HCT116 (cell line): ENCODE measurements around the gene ZNF445. TPM values are rescaled to one million over a fixed set of nuclear protein-coding genes. Genes with fewer than 3 reads are reported as not detected.

Experiments used
- ATAC-seq: fragments of 200-7000 bp; cut with Tn5 transposase; 2 replicates; pipeline ENCODE4 v1.9.1; 2020; ENCODE audit warnings: mild to moderate bottlenecking, moderate library complexity
- BruUV-seq: library from RNA; stranded (reverse); fragments of 400-500 nt; replicated peaks from 2 replicates; lab custom pipeline; 2021; lab: Mats Ljungman, UMichigan
- CTCF ChIA-PET: fragments of 300-600 bp; sonication (Branson Sonifier 250); formaldehyde crosslinking; loops from one replicate; lab custom pipeline; 2021; ENCODE audit warnings: antibody characterized with exemption; lab: Charles Lee
- POLR2A ChIA-PET: fragments of 300-600, 350-600 bp; sonication (Branson Sonifier 250); formaldehyde crosslinking; loops from one replicate; lab custom pipeline; 2021; ENCODE audit warnings: antibody characterized with exemption; lab: Charles Lee
- RAD21 ChIA-PET, 2 experiments: fragments of 300-600 bp; sonication (Branson Sonifier 250); formaldehyde crosslinking; loops; one replicate each; lab custom pipeline; 2023; ENCODE audit warnings: low total read pairs in 2 of 2; ENCODE audit not compliant: uncharacterized antibody in 2 of 2, unreplicated experiment in 2 of 2, low non-redundant PET in 1 of 2; lab: Charles Lee
- DNase-seq: peaks from one replicate; pipeline ENCODE4 v3.0.0-alpha.2; 2010; ENCODE audit warnings: low read depth, low spot score
- H2AFZ ChIP-seq: fragments of 200-600 bp; shearing (Covaris generic), sonication (generic); 2 replicates; pipeline ENCODE4 v1.6.1; 2017; ENCODE audit warnings: low read depth, mixed run types, mixed read lengths, antibody characterized with exemption, low read length; ENCODE audit not compliant: poor library complexity, severe bottlenecking
- H3K27ac ChIP-seq: 2 replicates; pipeline ENCODE4 v1.5.1; 2012; ENCODE audit warnings: low read depth, low read length
- H3K27me3 ChIP-seq: fragments of 200-600 bp; sonication (generic); 2 replicates; pipeline ENCODE4 v1.6.1; 2016; ENCODE audit warnings: mixed run types, low read length, mixed read lengths; ENCODE audit not compliant: insufficient read depth
- H3K36me3 ChIP-seq, 2 experiments: fragments of 200-500 bp in 1 of 2; fragments of 200-600 bp in 1 of 2; sonication (Bioruptor generic) in 1 of 2; sonication (generic) in 1 of 2; 2 replicates each; pipeline versions ENCODE4 v1.5.1 to v1.6.1; 2014 to 2016; ENCODE audit warnings: low read length in 2 of 2, inconsistent platforms in 1 of 2, mixed read lengths in 1 of 2, mixed run types in 1 of 2; ENCODE audit not compliant: insufficient read depth in 2 of 2, control insufficient read depth in 1 of 2
- H3K4me1 ChIP-seq, 2 experiments: fragments of 200-600 bp in 1 of 2; sonication (generic) in 1 of 2; 2 replicates each; pipeline versions ENCODE4 v1.5.1 to v1.6.1; 2012 to 2017; ENCODE audit warnings: low read length in 2 of 2, inconsistent platforms in 1 of 2, mild to moderate bottlenecking in 1 of 2, mixed read lengths in 1 of 2, mixed run types in 1 of 2, moderate library complexity in 1 of 2; ENCODE audit not compliant: insufficient read depth in 2 of 2, control insufficient read depth in 1 of 2
- H3K4me2 ChIP-seq: fragments of 200-600 bp; sonication (generic); 2 replicates; pipeline ENCODE4 v1.6.1; 2017; ENCODE audit warnings: mixed run types, low read length, mixed read lengths
- H3K4me3 ChIP-seq, 2 experiments: fragments of 200-600 bp in 1 of 2; sonication (generic) in 1 of 2; replicated peaks in 1 of 2; 2 replicates each; pipeline ENCODE4 v1.5.1; 2011 to 2016; ENCODE audit warnings: low read length in 2 of 2, control low read depth in 1 of 2, low read depth in 1 of 2, mild to moderate bottlenecking in 1 of 2, mixed read lengths in 1 of 2, mixed run types in 1 of 2
- H3K79me2 ChIP-seq: fragments of 200-600 bp; sonication (generic); 2 replicates; pipeline ENCODE4 v1.6.1; 2017; ENCODE audit warnings: mild to moderate bottlenecking, mixed run types, low read length, moderate library complexity, mixed read lengths; ENCODE audit not compliant: insufficient read depth
- H3K9ac ChIP-seq: fragments of 200-600 bp; sonication (generic); 2 replicates; pipeline ENCODE4 v1.6.1; 2016; ENCODE audit warnings: low read length, mixed read lengths
- H3K9me2 ChIP-seq: fragments of 200-600 bp; sonication (generic), shearing (Covaris generic); 2 replicates; pipeline ENCODE4 v1.6.1; 2017; ENCODE audit warnings: mixed run types, mild to moderate bottlenecking, moderate library complexity; ENCODE audit not compliant: insufficient read depth
- H3K9me3 ChIP-seq, 2 experiments: fragments of 200-500 bp in 1 of 2; fragments of 200-600 bp in 1 of 2; sonication (Bioruptor generic) in 1 of 2; sonication (generic) in 1 of 2; 2 replicates each; pipeline ENCODE4 v1.6.1; 2014 to 2017; ENCODE audit warnings: low read length in 2 of 2, mixed read lengths in 2 of 2, inconsistent platforms in 1 of 2, low read depth in 1 of 2, mild to moderate bottlenecking in 1 of 2, mixed run types in 1 of 2, moderate library complexity in 1 of 2; ENCODE audit not compliant: control insufficient read depth in 1 of 2, insufficient read depth in 1 of 2
- H4K20me1 ChIP-seq: fragments of 200-600 bp; sonication (generic), shearing (Covaris generic); 2 replicates; pipeline ENCODE4 v1.6.1; 2017; ENCODE audit warnings: mixed run types, mild to moderate bottlenecking, moderate library complexity; ENCODE audit not compliant: insufficient read depth
- CEBPB ChIP-seq: IDR thresholded peaks from 2 replicates; pipeline ENCODE4 v1.6.1; 2012; ENCODE audit warnings: low read depth
- EGR1 ChIP-seq: IDR thresholded peaks from 2 replicates; pipeline ENCODE4 v1.6.1; 2012; ENCODE audit warnings: low read depth
- ELF1 ChIP-seq: IDR thresholded peaks from 2 replicates; pipeline ENCODE4 v1.6.1; 2012; ENCODE audit warnings: low read depth, borderline replicate concordance
- EZH2 ChIP-seq: fragments of 200-600 bp; sonication (generic); IDR thresholded peaks from 2 replicates; pipeline ENCODE4 v1.6.1; 2017; ENCODE audit warnings: antibody characterized with exemption, mixed run types
- EZH2phosphoT487 ChIP-seq: fragments of 200-600 bp; IDR thresholded peaks from 2 replicates; pipeline ENCODE4 v1.6.1; 2018; ENCODE audit warnings: antibody characterized with exemption, borderline replicate concordance
- FOSL1 ChIP-seq: IDR thresholded peaks from 2 replicates; pipeline ENCODE4 v1.6.1; 2012; ENCODE audit warnings: low read depth
- JUND ChIP-seq: IDR thresholded peaks from 2 replicates; pipeline ENCODE4 v1.6.1; 2012
- POLR2A ChIP-seq: IDR thresholded peaks from 2 replicates; pipeline ENCODE4 v1.7.0; 2011; ENCODE audit warnings: borderline replicate concordance; ENCODE audit not compliant: insufficient read depth, insufficient read length; ENCODE audit errors: extremely low read depth
- POLR2AphosphoS5 ChIP-seq: IDR thresholded peaks from 2 replicates; pipeline ENCODE4 v1.6.1; 2011; ENCODE audit warnings: mild to moderate bottlenecking, low read depth, low read length, moderate library complexity
- RAD21 ChIP-seq: IDR thresholded peaks from 2 replicates; pipeline ENCODE4 v1.6.1; 2012; ENCODE audit warnings: low read depth, mild to moderate bottlenecking
- SP1 ChIP-seq: IDR thresholded peaks from 2 replicates; pipeline ENCODE4 v1.6.1; 2012; ENCODE audit warnings: low read depth
- SRF ChIP-seq: IDR thresholded peaks from 2 replicates; pipeline ENCODE4 v1.6.1; 2012; ENCODE audit warnings: low read depth
- TCF7L2 ChIP-seq: IDR thresholded peaks from 2 replicates; pipeline ENCODE4 v1.7.0; 2011; ENCODE audit warnings: borderline replicate concordance, inconsistent platforms; ENCODE audit not compliant: insufficient read depth, insufficient read length; ENCODE audit errors: extremely low read depth
- ZNF274 ChIP-seq: fragments of 200-500 bp; sonication (Bioruptor generic); IDR thresholded peaks from 2 replicates; pipeline ENCODE4 v1.6.1; 2014; ENCODE audit warnings: mild to moderate bottlenecking, low read depth, low read length, inconsistent platforms
- intact Hi-C: fragments of 100-400 bp; cut with micrococcal nuclease; formaldehyde crosslinking; loops from 2 replicates; pipeline ENCODE4 v1.10.0; 2022
- total RNA-seq: library from RNA; stranded (reverse); gene quantifications from one replicate; pipeline ENCODE4 v1.2.1, GENCODE V29; 2021; ENCODE audit not compliant: unreplicated experiment
- TF ChIP-seq, protein P1 (sequence below): IDR thresholded peaks from 2 replicates; pipeline ENCODE4 v1.6.1; 2012
- TF ChIP-seq, protein P2 (sequence below): IDR thresholded peaks from 2 replicates; pipeline ENCODE4 v1.6.1; 2012; ENCODE audit warnings: low read depth
- TF ChIP-seq, protein P3 (sequence below): IDR thresholded peaks from 2 replicates; pipeline ENCODE4 v1.6.1; 2011; ENCODE audit warnings: mild to moderate bottlenecking, low read length, moderate library complexity; ENCODE audit not compliant: insufficient replicate concordance; ENCODE audit errors: extremely low read depth
- TF ChIP-seq, protein P4 (sequence below): IDR thresholded peaks from 2 replicates; pipeline ENCODE4 v1.6.1; 2012
- TF ChIP-seq, protein P5 (sequence below), 3 experiments: fragments of 200-600 bp in 1 of 3; sonication (generic) in 1 of 3; IDR thresholded peaks in 2 of 3; conservative IDR thresholded peaks in 1 of 3; 2 replicates each; pipeline ENCODE4 v1.5.1; 2012 to 2017; ENCODE audit warnings: low read depth in 2 of 3, low read length in 2 of 3, antibody characterized with exemption in 1 of 3, borderline replicate concordance in 1 of 3, control low read depth in 1 of 3, mild to moderate bottlenecking in 1 of 3, mixed read lengths in 1 of 3, mixed run types in 1 of 3, moderate library complexity in 1 of 3; ENCODE audit not compliant: insufficient read depth in 1 of 3

Gene ZNF445
- total RNA-seq, 1 experiment from 2014 or later, result 19.9 TPM

DNA sequence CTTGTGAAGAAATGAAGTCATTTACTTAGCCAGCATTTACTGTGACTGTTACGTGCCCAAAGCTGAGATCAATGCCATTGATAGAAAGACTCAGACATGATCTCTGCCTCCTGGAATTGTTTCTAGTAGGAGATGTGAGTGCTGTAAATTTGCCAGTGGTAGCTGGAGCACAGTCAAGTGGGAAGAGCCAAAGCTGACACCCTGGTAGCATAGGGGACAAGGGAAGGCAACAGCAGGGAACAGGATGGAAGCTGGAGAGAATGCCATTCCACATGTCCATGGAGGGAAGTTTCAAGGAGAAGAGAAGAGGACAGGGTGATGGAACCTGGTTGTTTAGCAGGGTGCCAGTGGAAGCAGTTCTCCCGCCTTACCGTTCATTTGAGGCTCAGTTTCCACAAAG, 74.9 kb downstream of the ZNF445 start:
- Histone ChIP-seq H4K20me1 (no peaks in the 10 kb centered on the region), H3K27me3 (no peaks in the 10 kb centered on the region), H3K36me3 (no peaks in the 10 kb centered on the region; a peak in 1 of 4 replicates), H3K79me2 (no peaks in the 10 kb centered on the region), H2AFZ (no peak overlapping the region), H3K27ac (no peak overlapping the region), H3K4me2 (no peak overlapping the region), H3K4me3 (no peak overlapping the region), H3K4me1 (no peaks in the 10 kb centered on the region), H3K9ac (no peak overlapping the region), H3K9me2 (no peaks in the 10 kb centered on the region)
- ChIA-PET CTCF (no interaction called here), RAD21 (no interaction called here), POLR2A (no interaction called here)
- ATAC-seq, result no peak
- DNase-seq, result no peak
- BruUV-seq, result no TSS peak
- TF ChIP-seq, protein P1, sequence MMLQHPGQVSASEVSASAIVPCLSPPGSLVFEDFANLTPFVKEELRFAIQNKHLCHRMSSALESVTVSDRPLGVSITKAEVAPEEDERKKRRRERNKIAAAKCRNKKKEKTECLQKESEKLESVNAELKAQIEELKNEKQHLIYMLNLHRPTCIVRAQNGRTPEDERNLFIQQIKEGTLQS, result no peak
- TF ChIP-seq EZH2 (no peak), ELF1 (no peak), SP1 (no peak), POLR2AphosphoS5 (no peak), POLR2A (no peak), RAD21 (no peak), CEBPB (no peak), ZNF274 (no peak), JUND (no peak), EGR1 (no peak), SRF (no peak), TCF7L2 (no peak), EZH2phosphoT487 (no peak), FOSL1 (no peak)
- TF ChIP-seq, protein P2, sequence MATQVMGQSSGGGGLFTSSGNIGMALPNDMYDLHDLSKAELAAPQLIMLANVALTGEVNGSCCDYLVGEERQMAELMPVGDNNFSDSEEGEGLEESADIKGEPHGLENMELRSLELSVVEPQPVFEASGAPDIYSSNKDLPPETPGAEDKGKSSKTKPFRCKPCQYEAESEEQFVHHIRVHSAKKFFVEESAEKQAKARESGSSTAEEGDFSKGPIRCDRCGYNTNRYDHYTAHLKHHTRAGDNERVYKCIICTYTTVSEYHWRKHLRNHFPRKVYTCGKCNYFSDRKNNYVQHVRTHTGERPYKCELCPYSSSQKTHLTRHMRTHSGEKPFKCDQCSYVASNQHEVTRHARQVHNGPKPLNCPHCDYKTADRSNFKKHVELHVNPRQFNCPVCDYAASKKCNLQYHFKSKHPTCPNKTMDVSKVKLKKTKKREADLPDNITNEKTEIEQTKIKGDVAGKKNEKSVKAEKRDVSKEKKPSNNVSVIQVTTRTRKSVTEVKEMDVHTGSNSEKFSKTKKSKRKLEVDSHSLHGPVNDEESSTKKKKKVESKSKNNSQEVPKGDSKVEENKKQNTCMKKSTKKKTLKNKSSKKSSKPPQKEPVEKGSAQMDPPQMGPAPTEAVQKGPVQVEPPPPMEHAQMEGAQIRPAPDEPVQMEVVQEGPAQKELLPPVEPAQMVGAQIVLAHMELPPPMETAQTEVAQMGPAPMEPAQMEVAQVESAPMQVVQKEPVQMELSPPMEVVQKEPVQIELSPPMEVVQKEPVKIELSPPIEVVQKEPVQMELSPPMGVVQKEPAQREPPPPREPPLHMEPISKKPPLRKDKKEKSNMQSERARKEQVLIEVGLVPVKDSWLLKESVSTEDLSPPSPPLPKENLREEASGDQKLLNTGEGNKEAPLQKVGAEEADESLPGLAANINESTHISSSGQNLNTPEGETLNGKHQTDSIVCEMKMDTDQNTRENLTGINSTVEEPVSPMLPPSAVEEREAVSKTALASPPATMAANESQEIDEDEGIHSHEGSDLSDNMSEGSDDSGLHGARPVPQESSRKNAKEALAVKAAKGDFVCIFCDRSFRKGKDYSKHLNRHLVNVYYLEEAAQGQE, result no peak
- TF ChIP-seq, protein P3, sequence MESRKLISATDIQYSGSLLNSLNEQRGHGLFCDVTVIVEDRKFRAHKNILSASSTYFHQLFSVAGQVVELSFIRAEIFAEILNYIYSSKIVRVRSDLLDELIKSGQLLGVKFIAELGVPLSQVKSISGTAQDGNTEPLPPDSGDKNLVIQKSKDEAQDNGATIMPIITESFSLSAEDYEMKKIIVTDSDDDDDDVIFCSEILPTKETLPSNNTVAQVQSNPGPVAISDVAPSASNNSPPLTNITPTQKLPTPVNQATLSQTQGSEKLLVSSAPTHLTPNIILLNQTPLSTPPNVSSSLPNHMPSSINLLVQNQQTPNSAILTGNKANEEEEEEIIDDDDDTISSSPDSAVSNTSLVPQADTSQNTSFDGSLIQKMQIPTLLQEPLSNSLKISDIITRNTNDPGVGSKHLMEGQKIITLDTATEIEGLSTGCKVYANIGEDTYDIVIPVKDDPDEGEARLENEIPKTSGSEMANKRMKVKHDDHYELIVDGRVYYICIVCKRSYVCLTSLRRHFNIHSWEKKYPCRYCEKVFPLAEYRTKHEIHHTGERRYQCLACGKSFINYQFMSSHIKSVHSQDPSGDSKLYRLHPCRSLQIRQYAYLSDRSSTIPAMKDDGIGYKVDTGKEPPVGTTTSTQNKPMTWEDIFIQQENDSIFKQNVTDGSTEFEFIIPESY, result no peak
- TF ChIP-seq, protein P4, sequence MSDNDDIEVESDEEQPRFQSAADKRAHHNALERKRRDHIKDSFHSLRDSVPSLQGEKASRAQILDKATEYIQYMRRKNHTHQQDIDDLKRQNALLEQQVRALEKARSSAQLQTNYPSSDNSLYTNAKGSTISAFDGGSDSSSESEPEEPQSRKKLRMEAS, result no peak
- TF ChIP-seq, protein P5, sequence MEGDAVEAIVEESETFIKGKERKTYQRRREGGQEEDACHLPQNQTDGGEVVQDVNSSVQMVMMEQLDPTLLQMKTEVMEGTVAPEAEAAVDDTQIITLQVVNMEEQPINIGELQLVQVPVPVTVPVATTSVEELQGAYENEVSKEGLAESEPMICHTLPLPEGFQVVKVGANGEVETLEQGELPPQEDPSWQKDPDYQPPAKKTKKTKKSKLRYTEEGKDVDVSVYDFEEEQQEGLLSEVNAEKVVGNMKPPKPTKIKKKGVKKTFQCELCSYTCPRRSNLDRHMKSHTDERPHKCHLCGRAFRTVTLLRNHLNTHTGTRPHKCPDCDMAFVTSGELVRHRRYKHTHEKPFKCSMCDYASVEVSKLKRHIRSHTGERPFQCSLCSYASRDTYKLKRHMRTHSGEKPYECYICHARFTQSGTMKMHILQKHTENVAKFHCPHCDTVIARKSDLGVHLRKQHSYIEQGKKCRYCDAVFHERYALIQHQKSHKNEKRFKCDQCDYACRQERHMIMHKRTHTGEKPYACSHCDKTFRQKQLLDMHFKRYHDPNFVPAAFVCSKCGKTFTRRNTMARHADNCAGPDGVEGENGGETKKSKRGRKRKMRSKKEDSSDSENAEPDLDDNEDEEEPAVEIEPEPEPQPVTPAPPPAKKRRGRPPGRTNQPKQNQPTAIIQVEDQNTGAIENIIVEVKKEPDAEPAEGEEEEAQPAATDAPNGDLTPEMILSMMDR (IDR thresholded peaks at IDR 0.05 in 2 of 3, conservative IDR thresholded peaks at IDR 0.05 in 1 of 3; ENCODE audit: borderline replicate concordance in 1 of 3, insufficient read depth in 1 of 3, low read depth in 2 of 3, low read length in 2 of 3), result no peak
- TF ChIP-seq, all 23 proteins: peak for 0
- no peaks in the 10 kb centered on the region for H3K9me3 ChIP-seq
- intact Hi-C loops, result no loop called here
